Right renal cortex interstitium (tissue), 3 donors: ENCODE measurements around the gene TEX14. TPM values are rescaled to one million over a fixed set of nuclear protein-coding genes. Genes with fewer than 3 reads are reported as not detected.

Source experiments
- DNase-seq, 3 donors: peaks; one replicate each; pipeline ENCODE4 v3.0.0-alpha.2; 2013; ENCODE audit warnings: low read depth in 3 of 3, low spot score in 2 of 3
- polyA plus RNA-seq, 3 donors: library from polyadenylated mRNA; unstranded; fragments of 120-200 nt; gene quantifications; one replicate each; pipeline ENCODE4 v1.2.1, GENCODE V29; 2013; ENCODE audit not compliant: insufficient read length in 3 of 3

Gene TEX14
- polyA plus RNA-seq, 3 donors: 0.38 to 0.71 (median 0.68) TPM

DNA sequence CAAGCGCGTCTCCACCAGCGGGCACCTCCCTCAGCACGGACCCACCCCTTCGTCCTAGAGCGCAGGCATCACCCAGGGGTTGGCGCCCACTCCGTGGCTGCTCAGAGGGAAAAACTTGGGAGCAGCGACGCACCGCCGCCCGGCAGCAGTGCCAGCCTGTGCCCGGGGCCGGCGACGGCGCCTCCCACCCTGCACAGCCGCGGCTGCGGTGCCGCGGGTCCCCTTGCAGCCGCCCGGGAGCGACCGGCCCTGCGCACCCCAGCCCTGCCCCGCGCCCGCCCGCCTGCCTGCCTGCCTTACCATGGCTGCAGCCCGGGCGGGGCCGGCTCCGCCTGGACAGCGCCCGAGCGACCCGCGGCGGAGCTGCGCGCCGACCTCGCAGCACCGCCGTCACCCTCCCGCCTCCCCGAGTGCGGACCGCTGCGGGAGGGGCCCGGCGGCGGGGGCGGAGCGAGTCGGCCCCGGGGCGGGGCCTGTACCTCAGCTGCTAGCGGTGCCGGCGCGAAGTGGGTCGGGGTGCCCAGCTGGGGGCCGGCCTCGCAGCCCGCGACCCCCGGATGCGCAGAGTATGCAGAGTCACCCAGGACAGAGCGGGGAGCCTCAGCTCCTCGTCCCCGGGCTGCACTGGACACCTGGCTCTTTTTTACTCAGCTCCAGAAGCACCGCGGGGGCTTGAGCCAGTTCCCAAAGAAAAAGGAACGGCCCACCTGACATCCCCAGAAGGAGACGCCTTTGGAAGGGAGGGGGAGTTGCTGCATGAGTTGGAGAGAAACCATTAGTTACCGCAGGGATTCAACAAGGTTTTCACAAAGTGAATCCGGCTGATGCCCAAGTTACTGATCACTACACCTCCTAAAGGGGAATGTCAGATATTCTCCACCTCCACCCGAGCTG, 159.9 kb downstream of the TEX14 start:
- DNase-seq: no peak

DNA sequence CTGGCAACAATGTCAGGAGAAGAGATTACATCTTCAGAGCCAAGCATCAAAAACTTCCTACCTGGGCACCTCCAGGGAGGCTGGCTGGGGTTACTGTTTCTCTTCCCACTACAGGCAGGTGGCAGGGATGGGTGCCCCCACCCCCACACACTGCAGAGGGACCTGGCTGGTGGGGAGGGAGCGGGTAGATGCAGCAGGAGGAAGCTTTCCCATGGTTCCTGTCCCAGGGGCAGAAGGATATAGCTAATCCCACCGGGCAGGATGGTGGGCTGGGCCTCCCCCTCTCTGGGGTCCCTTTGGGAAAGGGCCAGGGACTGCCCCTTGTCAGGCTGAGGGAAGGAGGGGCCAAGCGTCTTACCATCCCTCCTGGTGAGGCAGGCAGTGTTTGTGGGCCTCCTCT, 160.7 kb downstream of the TEX14 start:
- no peak for DNase-seq

DNA sequence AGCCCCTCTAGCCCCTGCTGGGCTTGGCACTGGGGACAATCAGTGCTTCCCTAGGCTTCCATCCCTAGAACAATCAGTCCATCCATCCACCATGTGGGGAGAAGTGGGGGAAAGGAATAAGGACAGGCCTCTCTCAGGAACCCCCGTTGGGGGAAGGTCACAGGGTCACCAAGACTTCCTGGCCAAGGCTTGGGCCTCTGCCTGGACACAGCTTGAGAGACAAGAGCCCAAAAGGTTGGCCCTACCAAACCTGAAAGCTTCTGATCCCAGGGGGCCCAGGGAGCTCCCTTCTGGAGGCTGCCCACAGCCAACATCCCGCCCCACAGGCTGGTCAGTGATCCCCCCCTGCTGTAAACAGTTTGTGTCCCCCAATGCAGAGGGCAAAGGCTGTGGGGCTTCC, 161.2 kb downstream of the TEX14 start:
- DNase-seq: no peak

DNA sequence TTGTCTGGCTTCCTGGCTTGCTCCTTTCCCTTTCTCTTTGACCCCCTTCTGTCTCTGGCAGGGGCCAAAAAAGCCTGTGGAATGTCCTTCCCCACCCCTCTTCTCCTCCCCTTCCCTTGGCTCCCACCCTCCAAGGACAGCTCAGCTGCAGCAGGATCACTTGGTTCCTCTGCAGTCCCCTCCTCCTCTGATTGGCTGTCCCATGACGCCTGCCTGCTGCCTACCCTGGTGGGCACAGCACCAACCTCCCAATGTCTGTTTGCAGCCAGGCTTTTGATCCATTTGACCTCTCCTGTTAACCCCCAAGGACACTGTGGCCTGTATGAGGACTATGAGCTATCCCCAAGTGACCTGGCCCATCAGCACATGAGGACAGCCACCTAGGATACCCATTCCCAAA, 162.6 kb downstream of the TEX14 start:
- DNase-seq: no peak

DNA sequence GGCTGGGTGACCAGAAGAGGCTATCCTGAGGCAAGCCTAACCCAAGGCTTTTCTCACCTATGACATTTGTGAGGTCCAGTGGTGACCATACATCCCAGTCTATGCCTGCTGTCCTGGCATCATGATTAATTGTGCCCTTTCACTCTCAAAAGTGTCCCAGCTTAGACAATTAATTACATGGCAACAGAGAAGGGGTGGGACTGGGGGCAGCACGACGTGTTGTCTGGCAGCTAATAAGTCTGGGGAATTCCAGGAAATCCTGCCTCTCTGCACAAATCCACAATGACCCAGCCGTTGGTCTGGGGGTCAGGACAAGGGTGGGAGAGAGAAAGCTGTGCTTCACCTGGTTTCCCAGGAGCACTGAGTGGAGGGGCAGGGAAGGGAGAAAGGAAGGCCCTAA, 163.4 kb downstream of the TEX14 start:
- DNase-seq: no peak

DNA sequence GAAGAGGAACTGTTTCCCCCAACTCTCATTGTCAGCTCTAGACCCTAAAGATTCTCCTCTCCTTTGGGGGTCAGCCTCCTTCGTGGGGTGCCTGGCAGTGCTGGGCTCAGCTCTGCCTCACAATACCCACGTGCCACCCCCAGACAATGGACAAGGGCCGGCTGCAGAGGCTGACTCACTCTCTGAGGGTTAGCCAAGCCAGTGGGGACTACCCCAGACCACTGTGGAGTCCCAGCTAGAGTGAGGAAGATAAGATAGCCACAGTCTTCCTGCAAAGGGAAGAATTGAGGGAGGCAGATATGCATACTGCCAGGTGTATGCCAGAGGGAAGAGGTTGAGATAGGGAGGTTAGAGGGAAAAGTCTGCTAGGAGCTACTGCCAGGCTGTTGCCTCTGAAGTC, 163.9 kb downstream of the TEX14 start:
- no peak for DNase-seq

DNA sequence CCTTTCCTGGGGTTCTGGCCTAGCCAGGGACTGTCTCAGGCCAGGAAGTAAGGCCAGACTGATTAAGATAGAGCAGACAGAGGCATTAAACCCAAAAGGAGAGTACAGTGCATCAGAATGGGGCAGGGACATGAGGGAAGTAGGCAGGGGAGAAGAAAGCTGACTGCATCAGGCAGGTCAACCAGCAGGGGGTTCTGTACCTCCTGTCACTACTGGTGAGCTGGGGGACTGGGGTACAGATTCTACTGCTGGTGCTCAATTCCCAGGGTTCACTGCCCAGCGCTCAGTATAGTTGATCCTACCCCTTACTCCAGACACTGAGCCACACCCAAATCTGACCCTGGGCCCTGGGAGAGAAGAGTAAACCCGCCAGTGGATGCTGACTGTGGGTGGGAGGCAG, 164.5 kb downstream of the TEX14 start:
- DNase-seq: no peak

DNA sequence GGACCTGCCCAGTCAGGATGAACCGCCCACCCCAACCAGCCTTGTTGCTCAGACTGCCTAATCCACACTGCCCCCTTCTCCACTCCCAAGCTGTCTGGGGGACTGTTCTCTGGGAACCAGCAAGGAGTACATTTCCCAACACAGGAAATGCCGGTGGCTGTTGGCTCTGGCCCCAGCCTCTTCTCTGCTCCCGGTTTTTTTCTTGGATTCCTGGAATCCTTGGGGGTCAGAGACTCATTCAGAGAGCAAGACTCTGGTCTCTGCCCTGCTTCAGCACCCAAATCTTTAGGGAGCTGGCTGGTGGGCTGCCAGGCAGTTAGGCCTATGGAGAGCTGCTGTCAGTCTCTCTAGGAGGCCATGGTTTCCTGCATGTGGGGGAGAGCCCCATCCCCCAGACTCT, 166.6 kb downstream of the TEX14 start:
- DNase-seq: no peak

DNA sequence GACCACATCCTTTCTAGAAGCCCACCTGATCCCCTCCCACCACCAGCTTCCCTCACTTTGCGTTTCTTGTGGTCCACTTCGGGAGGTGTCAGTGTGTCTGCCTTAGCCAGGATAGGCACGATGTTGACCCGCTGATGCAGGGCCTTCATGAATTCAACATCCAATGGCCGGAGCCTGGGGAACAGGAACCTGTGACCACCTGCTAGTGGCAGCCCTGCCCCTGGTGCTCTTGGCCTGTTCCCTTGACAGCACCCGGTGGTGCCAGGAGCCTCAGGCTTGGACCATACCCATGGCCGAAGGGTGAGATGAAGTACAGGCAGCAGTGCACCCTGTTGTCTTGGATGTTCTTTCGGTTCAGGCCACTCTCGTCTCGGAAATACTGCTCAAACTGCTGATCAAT, 170.2 kb downstream of the TEX14 start:
- no peak for DNase-seq

DNA sequence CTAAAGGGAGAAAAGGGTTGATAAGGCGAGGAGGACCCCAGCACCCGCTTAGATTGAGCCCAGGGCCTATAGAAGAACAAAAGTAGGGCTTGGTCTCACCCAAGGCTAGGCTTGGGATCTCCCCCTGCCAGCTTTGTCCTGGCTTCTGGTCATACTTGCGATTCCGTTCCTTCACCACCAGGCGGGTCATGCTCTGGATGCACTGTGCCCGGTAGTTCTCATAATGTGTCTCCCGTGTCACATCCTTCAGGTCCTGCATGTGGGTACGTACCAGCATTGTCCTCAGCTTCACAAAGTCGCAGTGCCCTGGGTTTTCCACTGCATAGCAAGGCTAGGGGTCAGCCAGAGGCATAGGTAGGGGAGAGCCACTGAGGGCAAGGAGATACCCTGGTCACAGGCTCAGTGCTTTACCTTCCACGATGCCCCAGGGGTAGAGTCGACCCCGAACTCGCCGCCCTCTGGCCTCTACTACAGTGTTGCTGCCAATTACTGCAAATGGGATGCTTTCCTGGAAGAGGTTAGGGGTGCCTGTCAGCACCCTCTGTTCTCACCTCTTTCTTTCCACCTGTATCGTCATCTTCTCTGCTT, 170.9 kb downstream of the TEX14 start:
- no peak for DNase-seq

DNA sequence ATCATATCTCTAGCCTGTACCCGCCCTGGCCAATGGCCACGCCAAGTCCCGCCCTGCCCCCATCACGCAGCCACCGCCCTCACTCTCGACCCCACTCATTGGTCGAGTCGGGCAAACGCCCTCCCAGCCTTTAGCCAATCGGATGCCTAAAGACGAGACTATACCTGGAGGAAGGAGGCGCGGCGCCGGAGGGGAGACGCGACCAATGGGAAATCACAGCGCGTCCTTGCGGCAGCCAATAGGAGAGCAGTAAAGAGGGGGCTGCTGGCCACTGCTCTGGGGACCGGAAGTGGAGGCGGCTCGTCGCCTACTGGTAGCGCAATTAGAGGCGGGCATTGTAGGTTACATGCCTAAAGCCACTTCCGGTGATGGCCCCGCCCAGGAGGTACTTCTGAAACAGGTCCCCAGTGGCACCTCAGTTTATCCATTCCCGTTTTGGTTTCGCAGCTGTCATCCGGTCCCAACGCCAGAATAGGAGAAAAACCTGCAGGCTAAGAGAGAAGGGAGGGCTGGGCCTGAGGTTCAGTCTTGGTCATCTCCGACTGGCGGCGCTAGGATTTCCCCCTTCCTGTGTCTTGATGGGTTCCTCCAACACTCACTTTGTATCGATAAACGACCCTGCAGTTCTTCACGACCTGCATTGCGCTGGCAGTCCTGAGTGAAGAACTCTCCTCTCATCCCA, 173.8 kb downstream of the TEX14 start:
- DNase-seq: peak; percentile 96 to 99 (median 99)

DNA sequence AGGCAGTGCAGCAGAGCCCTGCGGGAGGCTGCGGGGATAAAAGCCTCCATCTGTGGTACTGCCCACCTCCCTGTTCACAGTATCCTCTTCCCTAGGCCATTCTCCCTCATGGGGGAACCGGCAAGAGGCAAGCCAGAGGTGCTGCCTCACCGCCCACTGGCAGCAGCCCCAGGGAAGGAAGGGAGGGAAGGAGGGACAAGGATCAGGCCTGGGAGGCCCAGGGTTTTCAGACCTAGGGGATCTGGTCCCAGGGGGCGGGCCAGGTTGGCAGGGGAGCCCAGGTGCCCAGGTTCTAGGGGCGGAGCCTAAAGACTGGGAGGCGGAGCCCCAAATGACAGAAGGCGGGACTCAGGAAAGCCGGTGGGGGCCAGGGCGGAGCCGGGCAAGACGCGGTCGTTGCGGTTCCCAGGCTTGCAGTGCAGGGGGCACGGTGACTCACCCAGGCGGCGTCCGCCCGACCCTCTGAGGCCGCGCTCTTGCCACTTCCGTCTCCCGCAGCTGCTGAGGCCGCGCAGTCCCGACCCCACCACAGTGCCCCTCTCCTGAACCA, 174.4 kb downstream of the TEX14 start:
- DNase-seq: peak in 1 of 3 donors; percentile 43

DNA sequence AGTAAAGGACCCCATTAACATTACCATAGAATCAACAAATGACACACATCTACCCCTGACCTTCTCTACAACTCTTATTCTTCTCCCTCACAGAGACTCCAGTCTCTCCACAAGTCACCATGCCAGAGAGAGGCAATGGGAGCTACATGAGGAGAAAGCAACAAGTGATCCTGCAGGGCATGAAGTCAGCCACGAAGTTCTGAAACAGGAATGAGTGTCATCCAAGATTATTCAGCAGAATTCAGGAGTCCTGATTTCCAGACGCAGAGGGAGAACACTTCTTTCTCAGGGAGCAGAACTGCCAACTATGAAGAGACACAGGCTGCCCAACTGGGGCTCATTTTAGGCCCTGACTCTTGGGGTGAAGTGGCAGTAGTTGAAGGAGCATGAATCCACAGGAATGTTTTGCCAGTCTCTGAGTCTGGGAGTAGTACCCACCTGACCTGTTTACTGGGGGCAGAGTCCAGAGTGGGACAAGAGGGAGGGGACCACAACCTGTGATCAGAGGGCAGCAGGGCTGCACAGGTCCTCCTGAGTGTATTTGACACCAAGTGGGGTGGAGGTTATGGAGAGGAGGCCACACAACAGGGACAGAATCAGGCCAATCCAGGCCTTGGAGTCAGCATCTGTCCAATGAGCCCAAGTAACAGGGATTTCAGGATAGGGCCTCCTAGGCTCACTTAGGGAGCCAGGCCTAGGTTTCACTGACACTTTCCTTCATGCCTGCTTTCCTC, 175.0 kb downstream of the TEX14 start:
- no peak for DNase-seq

DNA sequence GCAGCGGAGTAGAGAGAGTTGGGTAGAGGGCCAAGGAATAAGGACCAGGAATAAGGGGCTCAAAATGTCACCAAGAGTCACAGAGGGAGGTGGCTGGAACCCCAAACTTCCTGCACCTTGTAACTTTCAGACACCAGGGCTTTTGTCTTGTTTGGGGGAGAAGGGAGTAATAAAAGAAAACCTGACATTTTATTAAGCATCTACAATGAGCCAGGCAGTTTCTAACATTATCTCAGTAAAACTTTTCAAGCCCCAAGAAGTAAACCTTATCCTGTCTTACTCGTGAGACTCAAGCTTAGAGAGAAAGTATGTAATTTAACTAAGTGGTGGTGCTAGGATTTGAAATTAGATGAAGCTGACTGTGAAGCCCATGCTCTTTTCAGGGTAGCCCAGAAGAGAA, 176.6 kb downstream of the TEX14 start:
- DNase-seq: no peak

DNA sequence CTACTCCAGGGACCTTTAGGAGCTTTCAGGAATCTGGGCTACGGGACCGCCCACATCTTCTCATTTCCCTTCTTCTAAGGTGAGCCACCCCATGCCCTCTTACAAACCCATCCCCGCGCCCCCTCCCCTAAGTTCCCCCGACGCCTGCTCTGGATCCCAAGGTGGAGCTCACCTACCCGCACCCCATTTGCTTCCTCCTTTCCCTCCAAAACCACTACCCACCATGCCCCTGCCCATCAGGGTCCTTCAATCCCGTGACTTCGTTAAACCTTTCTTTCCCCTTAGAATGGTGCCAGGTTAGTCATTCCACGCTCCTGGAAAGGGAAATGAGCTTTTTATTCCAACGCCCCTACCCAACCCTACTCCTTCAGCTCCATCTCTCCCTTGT, 177.1 kb downstream of the TEX14 start:
- DNase-seq: no peak

DNA sequence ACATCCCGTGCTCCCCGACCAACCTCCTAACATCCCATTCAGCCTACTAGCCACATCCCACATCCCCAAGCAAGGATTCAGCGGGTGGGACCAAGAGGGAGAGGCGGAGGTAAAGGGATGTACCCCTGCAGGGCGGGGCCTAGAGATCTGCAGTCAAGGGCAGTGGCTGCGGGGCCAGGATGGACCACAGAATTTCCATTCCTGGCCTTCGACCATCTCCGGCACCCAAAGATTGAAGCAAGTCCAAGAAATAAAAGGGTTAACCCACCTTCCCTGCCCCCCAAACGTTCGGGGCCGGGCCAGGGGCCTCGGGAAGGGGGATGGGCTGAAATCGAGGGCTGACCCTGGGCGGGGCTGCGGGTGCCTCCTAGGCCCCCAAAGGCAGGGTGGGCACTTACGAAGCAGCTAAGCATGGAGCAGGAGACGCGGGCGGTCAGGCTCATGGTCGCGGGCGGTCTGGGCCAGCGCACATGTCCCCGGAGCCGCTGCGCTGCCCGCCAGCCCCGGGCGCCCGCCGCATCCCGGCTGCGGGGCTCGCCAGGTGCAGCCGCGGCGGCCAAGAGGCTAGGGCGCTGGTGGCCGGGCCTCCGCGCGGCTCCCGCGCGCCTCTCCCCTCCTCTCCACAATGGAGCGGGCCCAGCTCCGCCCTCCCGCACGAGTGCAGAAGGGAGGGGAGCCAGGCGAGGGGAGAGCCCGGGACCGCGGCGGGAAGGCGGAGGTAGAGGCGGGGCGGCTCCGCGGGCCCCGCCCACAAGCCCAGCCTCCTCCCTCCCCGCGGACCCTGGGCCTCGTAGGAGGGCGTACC, 177.7 kb downstream of the TEX14 start, which contains the start of gene MTMR4:
TSS of gene MTMR4 (minus strand) at position 674 of the 805 bp plus-strand sequence. CDS start at position 443, 231 bp downstream.
- DNase-seq: peak in 2 of 3 donors; percentile 41 to 76

DNA sequence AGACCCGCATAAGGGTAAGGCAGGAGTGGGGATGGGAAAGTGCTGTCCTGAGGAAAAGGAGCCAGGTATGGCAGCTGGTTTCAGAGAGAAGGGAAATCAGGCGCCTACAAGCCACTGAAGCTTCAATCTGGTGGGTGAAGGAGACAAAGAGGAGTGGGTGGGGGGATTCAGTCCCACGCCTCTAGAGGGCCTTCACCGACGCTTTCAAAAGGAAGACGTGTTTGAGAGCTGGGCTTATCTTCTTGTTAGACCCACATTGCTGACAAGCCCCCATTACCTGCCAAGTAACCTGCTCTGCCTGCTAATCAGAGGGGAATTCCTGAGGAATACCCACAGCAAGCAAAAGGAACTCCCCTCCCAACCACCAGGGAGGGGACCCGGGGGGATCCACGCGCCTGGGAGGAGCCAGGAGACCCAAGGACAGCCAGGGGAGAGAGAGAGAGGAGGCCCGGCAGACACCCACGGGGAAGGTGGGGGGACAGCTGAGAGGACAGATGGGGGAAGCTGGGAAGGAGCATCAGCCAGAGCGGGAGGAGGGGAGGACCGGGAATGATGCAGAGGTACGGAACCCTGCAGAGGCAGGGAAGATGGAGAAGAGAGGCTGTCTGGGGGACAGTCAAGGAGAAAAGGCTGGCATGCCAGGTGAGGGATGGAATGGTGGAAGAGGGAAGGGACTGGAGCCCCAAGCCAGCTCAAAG, 178.4 kb downstream of the TEX14 start:
- no peak for DNase-seq

DNA sequence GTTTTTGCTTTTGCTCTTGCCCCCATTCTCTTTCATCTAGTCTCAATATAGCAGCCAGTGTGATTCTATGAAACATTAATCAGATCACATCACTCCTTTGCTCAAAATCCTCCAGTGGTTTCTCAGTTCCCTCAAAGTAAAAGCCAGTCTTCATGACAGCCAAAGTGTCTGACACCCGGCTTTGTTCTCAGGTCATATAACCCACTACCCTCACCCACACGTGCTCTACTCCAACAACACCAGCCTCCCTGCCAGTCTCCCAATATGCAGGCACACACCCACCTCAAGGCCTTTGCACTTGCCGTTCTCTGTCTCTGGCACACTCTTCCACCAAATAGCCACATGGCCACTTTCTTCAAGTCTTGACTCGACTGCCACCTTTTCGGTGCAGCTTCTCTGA, 181.8 kb downstream of the TEX14 start:
- DNase-seq: no peak

DNA sequence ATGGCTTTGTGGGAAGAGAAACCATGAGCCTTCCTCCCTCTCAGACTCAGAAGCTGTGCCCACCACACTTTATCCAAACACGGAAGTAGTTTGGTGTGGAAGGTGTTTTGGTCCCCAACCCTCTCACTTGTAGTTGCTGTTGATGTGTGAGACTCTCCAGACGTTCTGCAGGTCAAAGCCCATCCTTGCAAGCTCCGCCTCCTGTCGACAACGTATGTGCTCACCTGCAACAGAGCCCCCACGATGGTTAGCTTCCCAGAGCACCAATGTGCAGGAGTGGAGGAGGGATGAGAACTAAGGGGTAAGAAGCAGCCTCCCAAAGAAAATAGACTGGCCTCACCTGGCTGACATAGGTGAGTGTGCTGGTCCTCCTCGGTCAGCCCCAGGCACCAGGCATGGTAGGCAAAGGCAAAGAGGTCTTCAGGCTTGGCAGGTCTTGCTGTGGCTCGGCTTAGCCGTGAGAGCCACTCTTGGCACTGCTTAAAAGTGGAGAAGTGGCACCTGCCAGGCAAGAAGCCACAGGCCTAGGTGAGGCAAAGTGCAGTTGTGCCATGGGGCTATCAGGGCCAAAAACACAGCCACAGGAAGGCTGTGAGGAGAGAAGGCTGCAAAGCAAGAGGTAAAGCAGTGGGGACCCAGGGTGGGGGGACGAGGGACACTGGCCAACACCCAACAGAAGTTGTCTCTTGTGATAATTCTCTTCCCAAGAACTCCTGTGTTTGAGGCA, 183.3 kb downstream of the TEX14 start:
- no peak for DNase-seq
